GM12891 (cell line): ENCODE data around the gene SDE2.

Experiments
- DNase-seq: peaks from one replicate; pipeline ENCODE4 v3.0.0; 2011; ENCODE audit warnings: low spot score; ENCODE audit not compliant: insufficient read length
- FAIRE-seq: peaks from 2 replicates; lab custom pipeline; 2011; peaks lifted over from hg19 to GRCh38; lab: Jason Lieb, UNC
- PAX5 ChIP-seq: IDR thresholded peaks from 2 replicates; pipeline ENCODE4 v1.6.1; 2011; ENCODE audit warnings: low read length, moderate library complexity, mild to moderate bottlenecking; ENCODE audit not compliant: insufficient read depth, severe bottlenecking
- POLR2A ChIP-seq: IDR thresholded peaks from 2 replicates; pipeline ENCODE4 v1.6.1; 2011; ENCODE audit warnings: low read depth, low read length, control low read depth
- POLR2AphosphoS5 ChIP-seq: IDR thresholded peaks from 2 replicates; pipeline ENCODE4 v1.6.1; 2011; ENCODE audit warnings: low read depth, low read length, control low read depth
- POU2F2 ChIP-seq: IDR thresholded peaks from 2 replicates; pipeline ENCODE4 v1.6.1; 2011; ENCODE audit warnings: low read depth, mild to moderate bottlenecking, control low read depth, low read length, moderate library complexity
- SPI1 ChIP-seq: IDR thresholded peaks from 2 replicates; pipeline ENCODE4 v1.6.1; 2011; ENCODE audit warnings: low read depth, low read length, control low read depth
- TAF1 ChIP-seq: IDR thresholded peaks from 2 replicates; pipeline ENCODE4 v1.6.1; 2011; ENCODE audit warnings: low read depth, low read length, control low read depth

The SDE2 gene

GRCh38 chr1:225962440-225962975, 36.6 kb downstream of the SDE2 start:
- no peak for TF ChIP-seq POLR2AphosphoS5
- no peak for TF ChIP-seq PAX5
- FAIRE-seq = peak; percentile 94
- DNase-seq = peak; percentile 59

DNA sequence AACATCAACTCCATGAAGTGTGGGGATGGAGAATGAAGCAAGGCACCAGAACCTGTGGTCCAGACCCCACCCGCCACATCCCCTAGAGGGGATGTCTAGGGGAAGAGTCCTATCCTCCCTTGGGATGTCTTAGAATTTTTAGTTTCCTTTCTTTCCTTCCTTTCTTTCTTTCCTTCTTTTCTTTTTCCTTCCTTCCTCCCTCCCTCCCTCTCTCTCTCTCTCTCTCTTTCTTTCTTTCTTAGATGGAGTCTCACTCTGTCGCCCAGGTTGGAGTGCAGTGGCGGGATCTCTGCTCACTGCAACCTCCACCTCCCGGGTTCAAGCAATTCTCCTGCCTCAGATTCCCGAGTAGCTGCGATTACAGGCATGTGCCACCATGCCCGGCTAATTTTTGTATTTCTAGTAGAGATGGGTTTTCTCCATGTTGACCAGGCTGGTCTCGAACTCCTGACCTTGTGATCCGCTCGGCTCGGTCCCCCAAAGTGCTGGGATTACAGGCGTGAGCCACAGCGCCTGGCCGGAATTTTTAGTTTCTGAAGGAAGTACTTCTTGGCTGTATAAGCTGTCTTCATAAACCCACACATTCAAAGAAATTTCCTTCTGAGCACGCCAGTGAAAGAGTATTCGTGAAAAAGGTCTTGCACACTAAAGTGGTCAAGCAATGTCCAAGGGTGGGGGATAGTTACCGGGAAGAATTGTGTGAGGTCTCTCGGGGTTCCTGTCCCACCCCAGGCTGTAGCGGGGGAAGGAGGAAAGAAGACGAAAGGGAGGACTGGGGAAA, 37.3 kb downstream of the SDE2 start:
- no peak for FAIRE-seq

DNA sequence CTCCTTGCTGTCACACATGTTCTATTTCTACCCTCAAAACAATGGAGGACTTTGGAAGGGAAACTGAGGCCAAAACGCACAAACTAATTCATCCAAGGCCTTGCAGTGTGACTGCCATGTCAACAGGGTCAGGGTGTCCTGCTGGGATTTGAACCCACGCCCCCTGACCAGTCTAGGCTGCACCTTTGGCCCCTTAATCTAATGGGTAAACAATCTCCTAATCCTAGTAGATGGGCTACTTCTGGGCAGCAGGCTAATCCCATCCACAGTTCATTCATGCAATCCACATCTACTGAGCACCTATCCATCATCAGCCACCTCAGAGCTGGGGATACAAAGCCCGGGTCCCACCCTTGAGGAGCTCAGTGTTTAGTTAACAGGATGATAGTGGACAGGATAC, 41.1 kb downstream of the SDE2 start:
- DNase-seq = no peak
- no peak for FAIRE-seq
- TF ChIP-seq POLR2A (no peak), POU2F2 (no peak), TAF1 (no peak), SPI1 (no peak), POLR2AphosphoS5 (no peak), PAX5 (no peak)

More for the DNA sequence above, 37.3 kb downstream of the SDE2 start:
- TF ChIP-seq TAF1 = no peak
- no peak for TF ChIP-seq POLR2AphosphoS5
- TF ChIP-seq POLR2A = no peak
- no peak for TF ChIP-seq SPI1
- no peak for TF ChIP-seq PAX5
- TF ChIP-seq POU2F2 = no peak
- no peak for DNase-seq

DNA sequence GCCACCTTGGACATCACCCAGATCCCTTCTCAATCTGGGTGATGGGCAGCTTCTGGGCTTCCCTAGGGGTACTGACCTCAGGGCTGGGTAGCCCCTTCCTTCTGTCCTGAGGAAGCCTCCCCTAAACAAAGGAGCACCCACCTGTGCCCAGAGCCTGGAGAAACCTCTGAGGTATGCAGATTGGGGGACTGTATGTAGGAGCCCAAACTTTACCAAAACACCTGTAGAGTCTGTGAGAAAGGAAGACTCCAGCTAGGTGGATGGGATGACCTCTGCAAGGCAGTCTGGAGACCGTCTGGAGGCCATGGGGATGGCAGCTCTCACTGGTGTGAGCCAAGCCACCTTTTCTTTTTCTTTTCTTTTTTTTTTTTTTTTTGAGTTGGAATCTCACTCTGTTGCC, 44.4 kb downstream of the SDE2 start:
- FAIRE-seq (no peak), DNase-seq (no peak)
- no peak for TF ChIP-seq POLR2A
- TF ChIP-seq PAX5 = no peak
- TF ChIP-seq POLR2AphosphoS5 = no peak
- no peak for TF ChIP-seq TAF1
- TF ChIP-seq POU2F2 = no peak
- TF ChIP-seq SPI1 = no peak

DNA sequence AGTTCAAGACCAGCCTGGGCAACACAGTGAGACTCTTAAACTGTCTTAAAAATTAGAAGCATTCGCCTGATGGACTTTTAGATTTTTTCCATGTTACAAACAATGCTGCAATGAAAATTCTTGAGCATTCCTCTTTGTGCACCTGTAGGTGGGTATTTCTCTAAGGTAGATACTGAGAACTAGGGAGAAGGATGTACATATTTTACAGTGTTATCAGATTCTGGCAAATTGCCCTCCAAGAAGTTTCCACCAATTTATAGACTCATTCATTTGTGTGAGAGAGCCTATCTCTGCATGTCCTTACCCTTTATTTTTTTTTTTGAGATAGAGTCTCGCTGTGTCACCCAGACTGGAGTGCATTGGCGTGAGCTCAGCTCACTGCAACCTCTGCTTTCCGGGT, 45.8 kb downstream of the SDE2 start:
- FAIRE-seq = no peak
- TF ChIP-seq POLR2A (no peak), PAX5 (no peak), TAF1 (no peak), POLR2AphosphoS5 (no peak), SPI1 (no peak), POU2F2 (no peak)
- DNase-seq = no peak

DNA sequence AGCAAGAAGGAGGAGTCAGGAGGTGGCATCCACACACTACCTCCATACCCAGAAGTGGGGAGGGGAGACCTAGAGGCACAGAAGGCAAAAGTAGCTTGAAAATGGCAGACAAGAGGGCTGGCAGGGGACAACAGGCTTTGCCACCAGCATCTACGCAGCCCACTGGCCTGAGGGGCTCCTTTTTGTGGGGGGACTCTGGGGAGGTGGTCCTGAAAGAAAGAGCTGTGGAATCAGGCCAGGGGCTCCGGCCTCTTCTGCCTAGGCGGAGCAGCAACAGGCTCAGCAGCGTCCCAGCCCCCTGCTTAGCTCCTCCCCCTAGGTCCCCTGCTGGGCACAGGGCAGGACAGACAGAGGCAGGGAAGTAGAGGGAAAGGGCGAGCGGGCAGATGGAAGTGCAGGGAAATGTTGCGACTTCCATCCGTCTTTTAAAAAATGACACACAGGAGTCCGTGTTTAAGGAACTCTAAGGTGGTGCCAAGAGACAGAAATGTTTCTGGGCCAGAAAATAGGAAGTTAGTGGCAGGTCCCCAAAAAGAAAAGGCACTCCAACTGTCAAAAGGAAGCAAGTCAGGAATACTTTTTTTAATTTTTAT, 48.1 kb downstream of the SDE2 start:
- DNase-seq = no peak

DNA sequence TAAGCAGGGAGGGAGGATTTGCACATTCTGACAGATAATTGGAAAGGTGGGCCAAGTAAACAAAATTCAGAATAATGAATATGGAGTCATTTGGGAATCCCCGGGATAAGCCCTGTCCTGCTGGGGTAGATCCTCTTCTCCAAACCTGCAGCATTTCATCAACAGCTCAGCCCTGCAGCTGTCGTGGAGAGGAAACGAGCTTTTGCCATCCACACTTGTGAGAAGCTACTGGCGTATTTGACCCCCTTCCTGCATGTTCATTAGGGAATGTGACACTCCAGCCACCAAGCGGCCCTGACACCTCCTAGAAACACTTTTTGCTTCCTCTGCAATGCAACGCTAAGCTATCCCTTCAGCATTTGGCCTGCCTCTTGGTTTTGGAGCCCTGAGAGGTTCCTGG, 50.1 kb downstream of the SDE2 start:
- no peak for FAIRE-seq
- no peak for TF ChIP-seq SPI1
- TF ChIP-seq PAX5 = no peak
- TF ChIP-seq TAF1 = no peak
- no peak for TF ChIP-seq POLR2AphosphoS5
- TF ChIP-seq POU2F2 = no peak
- no peak for TF ChIP-seq POLR2A
- no peak for DNase-seq

More for the DNA sequence above, 48.1 kb downstream of the SDE2 start:
- no peak for TF ChIP-seq SPI1
- no peak for TF ChIP-seq TAF1
- TF ChIP-seq PAX5 = no peak
- TF ChIP-seq POU2F2 = no peak
- TF ChIP-seq POLR2AphosphoS5 = no peak
- no peak for TF ChIP-seq POLR2A
- no peak for FAIRE-seq

DNA sequence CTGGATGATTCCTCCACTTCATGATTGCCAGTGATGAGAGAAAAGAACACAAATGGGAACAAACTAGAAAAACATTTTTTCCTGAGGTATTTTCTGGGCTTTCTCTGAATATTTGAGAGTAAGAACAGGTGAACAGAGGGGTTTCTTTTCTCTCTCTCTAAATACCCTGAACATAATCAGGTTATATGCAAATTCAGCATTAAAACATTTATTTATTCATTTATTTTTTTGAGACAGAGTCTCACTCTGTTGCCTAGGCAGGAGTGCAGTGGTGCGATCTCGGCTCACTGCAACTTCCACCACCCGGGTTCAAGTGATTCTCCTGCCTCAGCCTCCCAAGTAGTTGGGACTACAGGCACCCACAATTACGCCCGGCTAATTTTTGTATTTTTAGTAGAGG, 52.3 kb downstream of the SDE2 start:
- DNase-seq (no peak), FAIRE-seq (no peak)
- TF ChIP-seq SPI1 = no peak
- no peak for TF ChIP-seq TAF1
- TF ChIP-seq POLR2A = no peak
- no peak for TF ChIP-seq POU2F2
- no peak for TF ChIP-seq PAX5
- no peak for TF ChIP-seq POLR2AphosphoS5

GRCh38 chr1:225946082-225946620, 53.0 kb downstream of the SDE2 start:
- FAIRE-seq (no peak), DNase-seq (no peak)

More at GRCh38 chr1:225946082-225946620, 53.0 kb downstream of the SDE2 start:
- TF ChIP-seq POLR2A = no peak
- TF ChIP-seq POU2F2 = no peak
- TF ChIP-seq SPI1 = no peak
- TF ChIP-seq POLR2AphosphoS5 = no peak
